ENCODE data around the gene FIGN.

DNA sequence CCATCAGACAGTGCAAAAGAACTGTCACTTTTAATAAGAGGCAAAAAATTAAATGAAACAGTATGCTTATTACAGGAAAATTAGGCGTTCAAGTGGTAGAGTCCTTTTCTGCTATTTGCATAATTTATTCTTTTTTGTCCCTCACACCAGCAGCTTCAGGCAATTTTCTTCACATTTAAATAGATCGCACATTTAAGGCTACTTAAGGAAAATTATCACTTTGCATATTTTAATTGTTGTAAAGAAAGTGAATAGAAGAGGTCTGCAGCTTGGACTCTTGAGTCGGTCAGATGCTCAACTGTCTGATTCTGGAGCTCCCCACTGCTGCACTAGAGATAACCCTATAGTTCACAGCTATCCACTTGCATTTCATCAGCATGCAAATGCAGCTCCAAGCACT is 141.3 kb downstream of the FIGN start:
- TF ChIP-seq, protein P1, sequence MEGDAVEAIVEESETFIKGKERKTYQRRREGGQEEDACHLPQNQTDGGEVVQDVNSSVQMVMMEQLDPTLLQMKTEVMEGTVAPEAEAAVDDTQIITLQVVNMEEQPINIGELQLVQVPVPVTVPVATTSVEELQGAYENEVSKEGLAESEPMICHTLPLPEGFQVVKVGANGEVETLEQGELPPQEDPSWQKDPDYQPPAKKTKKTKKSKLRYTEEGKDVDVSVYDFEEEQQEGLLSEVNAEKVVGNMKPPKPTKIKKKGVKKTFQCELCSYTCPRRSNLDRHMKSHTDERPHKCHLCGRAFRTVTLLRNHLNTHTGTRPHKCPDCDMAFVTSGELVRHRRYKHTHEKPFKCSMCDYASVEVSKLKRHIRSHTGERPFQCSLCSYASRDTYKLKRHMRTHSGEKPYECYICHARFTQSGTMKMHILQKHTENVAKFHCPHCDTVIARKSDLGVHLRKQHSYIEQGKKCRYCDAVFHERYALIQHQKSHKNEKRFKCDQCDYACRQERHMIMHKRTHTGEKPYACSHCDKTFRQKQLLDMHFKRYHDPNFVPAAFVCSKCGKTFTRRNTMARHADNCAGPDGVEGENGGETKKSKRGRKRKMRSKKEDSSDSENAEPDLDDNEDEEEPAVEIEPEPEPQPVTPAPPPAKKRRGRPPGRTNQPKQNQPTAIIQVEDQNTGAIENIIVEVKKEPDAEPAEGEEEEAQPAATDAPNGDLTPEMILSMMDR (IDR thresholded peaks at IDR 0.05; ENCODE audit: low read depth, low read length), result no peak
- TF ChIP-seq EZH2phosphoT487 (IDR thresholded peaks at IDR 0.05; ENCODE audit: low read depth), result no peak
